GM12875 (cell line): Measurements from ENCODE around the gene EPSTI1.

Experiments
- H3K4me3 ChIP-seq: one replicate; pipeline ENCODE4 v1.5.1; 2011; ENCODE audit warnings: low read depth, low read length, control low read depth
- CTCF ChIP-seq: IDR thresholded peaks from 2 replicates; pipeline ENCODE4 v1.5.1; 2011; ENCODE audit warnings: low read depth, mild to moderate bottlenecking, control low read depth, inconsistent platforms, low read length, moderate library complexity, borderline replicate concordance; ENCODE audit not compliant: insufficient read depth

EPSTI1 gene

DNA sequence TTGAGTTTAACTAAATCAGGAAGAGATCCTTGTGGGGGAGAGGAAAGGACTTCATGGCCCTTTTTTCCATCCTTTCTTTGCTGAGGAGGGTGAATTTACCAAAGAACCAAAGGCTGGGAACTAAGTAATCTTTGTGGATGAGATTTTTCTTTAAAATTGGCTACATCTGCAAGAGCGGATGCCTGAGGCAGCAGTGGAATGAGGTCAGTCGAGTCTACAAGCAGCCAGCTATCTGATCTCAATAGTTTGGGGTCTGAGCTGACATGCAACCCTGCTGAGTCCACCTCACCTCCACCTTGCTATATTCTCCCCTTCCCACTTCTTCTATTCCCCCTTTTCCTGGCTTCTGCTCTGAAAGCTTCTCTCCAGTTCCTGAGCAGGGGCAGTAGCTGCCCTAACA lies 27.8 kb upstream of the EPSTI1 start:
- no peak overlapping the region for H3K4me3 ChIP-seq
- TF ChIP-seq CTCF: no peak

- no peak overlapping the region for H3K4me3 ChIP-seq
- no peak for TF ChIP-seq CTCF
These were observed 24.2 kb upstream of the EPSTI1 start for GRCh38 chr13:43016226-43016625.

DNA sequence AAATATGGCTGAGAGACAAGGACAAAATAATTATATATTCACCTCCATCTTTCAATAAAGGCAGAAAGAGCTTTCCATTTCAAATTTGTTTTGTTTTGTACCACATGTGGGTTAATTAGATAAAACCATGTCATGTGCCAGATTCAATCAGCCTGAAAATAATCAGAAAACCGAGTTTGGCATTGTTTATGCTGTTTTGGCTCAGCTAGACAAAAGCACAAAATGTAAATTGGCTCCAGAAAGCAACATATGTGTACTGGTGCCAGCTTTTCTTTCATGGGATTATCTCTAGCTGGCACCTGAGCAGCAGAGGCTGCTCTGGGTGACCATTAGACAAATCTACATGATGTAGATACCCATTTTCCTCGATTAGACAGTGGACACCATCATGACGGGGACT lies 22.1 kb upstream of the EPSTI1 start:
- no peak overlapping the region for H3K4me3 ChIP-seq
- TF ChIP-seq CTCF: no peak

GRCh38 chr13:43009506-43009905 lies 17.5 kb upstream of the EPSTI1 start:
- no peak for TF ChIP-seq CTCF
- no peak overlapping the region for H3K4me3 ChIP-seq

- TF ChIP-seq CTCF: no peak
- H3K4me3 ChIP-seq: no peak overlapping the region
These were observed 16.6 kb upstream of the EPSTI1 start for GRCh38 chr13:43008596-43008995.

DNA sequence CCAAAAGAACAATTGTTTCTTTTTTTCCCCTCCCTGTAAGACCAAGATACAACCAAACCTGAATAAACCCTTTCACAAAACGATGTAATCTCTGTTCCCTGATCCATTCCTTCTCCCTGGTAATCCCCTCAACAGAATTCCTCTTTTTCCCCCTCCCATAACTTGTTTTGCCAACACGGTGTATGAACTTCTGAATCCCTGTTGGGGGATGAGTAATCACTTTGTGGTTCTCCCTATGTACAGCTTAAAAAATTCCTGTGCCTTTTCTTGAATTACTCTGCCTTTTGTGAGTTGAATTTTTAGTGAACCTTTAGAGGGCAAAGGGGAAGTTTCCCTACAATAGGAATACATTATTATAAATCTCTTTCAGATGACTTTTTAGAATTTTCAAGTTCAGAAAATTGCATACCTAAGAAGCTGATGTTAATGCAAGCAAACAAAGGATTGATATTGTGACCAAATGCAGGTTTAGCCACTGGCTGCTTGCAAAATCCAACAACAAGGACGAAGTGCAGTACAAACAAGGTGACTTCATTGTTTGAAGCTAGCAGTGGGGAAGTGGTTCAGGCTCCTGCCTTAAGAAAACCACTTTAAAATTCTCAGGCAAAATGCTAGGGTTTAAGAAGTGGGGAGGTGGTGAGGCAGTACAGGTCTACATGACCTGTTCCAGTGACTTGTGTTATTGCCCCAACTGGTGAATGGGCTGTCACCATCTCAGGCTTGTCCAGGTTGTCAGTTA lies 15.0 kb upstream of the EPSTI1 start:
- H3K4me3 ChIP-seq: no peak overlapping the region
- no peak for TF ChIP-seq CTCF

DNA sequence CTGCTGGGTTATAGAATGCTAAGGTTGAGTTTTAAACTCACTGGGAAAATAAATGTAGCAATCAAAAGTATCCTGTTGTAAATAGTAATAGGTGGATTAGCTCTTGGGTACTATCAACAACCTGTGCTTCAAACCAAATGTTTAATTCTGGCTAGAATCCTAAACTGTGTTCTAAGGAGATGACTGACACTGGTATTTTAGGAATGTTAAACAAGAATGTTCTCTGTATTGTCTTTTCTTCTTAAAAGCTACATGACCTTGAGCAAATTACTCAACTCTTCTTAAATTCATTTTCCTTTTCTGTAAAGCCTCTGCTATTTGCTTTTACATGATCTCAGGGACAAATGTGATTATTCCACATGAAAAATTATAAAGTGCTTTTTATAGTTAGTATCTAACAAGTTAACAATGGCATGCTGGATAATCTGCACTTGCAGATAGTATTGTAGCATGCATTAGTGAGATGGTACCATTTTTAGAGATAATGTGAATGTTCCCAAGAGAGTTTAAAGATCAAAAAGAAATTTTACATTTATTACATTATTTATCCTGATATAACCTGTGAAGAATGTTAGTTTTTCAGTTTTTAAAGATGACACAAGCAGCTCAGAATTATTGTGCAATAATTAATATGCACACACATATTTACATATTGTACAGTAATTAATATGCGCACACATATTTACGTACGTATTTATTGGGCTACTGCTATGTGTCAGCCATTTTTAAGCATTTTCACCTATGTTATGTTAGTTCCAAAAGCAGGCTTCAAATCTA lies 13.6 kb upstream of the EPSTI1 start:
- no peak overlapping the region for H3K4me3 ChIP-seq
- no peak for TF ChIP-seq CTCF
